Measurements from ENCODE around the gene CEND1.

DNA sequence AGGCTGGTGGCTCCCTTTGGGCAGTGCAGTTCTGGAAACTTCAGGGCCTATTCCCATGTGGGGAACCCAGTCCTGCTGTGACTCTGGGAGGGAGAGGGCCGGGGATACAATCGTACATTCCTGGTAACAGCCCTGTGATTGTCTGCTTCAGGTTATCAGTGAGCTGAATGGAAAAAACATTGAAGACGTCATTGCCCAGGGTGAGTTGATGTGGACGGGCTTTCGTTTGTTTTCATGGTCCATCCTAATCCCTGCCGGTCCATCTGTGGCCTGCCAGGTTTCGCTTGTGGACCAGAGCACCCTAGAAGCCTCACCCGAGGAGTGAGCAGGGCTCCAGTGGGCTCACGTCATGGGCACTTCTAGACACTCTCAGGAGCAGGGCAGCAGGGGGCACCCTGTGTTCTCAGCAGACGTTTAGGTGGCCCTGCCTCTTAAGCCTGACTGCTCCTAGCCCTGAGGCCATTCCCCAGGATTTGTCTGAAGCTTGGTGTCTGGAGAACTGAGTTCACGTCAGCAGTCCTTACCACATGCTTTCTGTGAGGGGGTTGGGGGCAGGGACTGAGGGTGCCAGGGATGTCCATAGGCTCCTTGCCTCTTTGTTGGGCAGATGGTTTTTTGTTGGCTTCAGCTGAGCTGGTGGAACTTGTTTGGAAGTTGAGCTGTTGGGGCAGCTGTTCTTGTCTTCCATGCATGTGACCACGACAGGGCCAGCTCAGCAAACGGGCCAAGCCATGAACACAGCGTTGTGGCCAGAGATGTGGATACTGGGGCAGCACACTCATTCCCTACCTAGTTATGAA is 21.8 kb upstream of the CEND1 start:
- TF ChIP-seq, protein P1, sequence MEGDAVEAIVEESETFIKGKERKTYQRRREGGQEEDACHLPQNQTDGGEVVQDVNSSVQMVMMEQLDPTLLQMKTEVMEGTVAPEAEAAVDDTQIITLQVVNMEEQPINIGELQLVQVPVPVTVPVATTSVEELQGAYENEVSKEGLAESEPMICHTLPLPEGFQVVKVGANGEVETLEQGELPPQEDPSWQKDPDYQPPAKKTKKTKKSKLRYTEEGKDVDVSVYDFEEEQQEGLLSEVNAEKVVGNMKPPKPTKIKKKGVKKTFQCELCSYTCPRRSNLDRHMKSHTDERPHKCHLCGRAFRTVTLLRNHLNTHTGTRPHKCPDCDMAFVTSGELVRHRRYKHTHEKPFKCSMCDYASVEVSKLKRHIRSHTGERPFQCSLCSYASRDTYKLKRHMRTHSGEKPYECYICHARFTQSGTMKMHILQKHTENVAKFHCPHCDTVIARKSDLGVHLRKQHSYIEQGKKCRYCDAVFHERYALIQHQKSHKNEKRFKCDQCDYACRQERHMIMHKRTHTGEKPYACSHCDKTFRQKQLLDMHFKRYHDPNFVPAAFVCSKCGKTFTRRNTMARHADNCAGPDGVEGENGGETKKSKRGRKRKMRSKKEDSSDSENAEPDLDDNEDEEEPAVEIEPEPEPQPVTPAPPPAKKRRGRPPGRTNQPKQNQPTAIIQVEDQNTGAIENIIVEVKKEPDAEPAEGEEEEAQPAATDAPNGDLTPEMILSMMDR (IDR thresholded peaks at IDR 0.05), result no peak
- TF ChIP-seq POLR2A (IDR thresholded peaks at IDR 0.05) (no peak), EP300 (IDR thresholded peaks at IDR 0.05) (no peak), POLR2AphosphoS5 (IDR thresholded peaks at IDR 0.05) (no peak)

Data from stomach (tissue), 4 donors.